ENCODE results near the gene ME1. TPM values are rescaled to one million over a fixed set of nuclear protein-coding genes. Genes with fewer than 3 reads are reported as not detected.

The ME1 gene
- total RNA-seq, 1 donor from 2014 or later = 22.3 TPM

DNA sequence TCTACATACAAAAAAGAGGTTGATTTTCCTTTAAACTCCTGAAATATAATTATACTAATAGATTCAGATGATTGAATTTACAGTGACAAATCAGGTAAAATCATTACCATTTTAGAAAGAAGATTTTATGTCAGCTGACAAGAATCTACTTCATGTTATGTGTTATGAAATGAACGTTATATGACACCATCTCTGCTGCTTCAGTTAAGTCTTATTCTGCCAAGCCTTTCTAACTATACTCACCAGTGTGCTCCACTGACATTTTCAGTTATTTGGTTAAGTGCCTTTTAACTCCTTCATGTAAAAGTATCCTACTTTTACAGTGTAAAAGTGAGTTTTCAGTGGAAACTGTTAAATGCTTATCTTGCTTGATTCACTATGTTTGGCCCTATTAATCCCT is 157.3 kb downstream of the ME1 start:
- H3K27me3 ChIP-seq (ENCODE audit: low read depth) = no peaks in the 10 kb centered on the region
- intact Hi-C loops (cut with micrococcal nuclease) = no loop called here
- no peak overlapping the region for H3K27ac ChIP-seq (replicated peaks)
- H3K9me3 ChIP-seq (replicated peaks) = no peaks in the 10 kb centered on the region
- no peak for TF ChIP-seq CTCF (IDR thresholded peaks at IDR 0.05; ENCODE audit: borderline replicate concordance)
- no peak for DNase-seq
- no peak overlapping the region for H3K4me3 ChIP-seq
- H3K36me3 ChIP-seq = no peaks in the 10 kb centered on the region
- H3K4me1 ChIP-seq = no peaks in the 10 kb centered on the region

- no peak for DNase-seq
- Histone ChIP-seq H3K9me3 (replicated peaks) (no peaks in the 10 kb centered on the region), H3K4me1 (no peaks in the 10 kb centered on the region), H3K4me3 (no peak overlapping the region), H3K36me3 (no peaks in the 10 kb centered on the region), H3K27ac (replicated peaks) (no peak overlapping the region), H3K27me3 (ENCODE audit: low read depth) (no peaks in the 10 kb centered on the region)
- intact Hi-C loops (cut with micrococcal nuclease) = no loop called here
- TF ChIP-seq CTCF (IDR thresholded peaks at IDR 0.05; ENCODE audit: borderline replicate concordance) = no peak
Observed at GRCh38 chr6:83270971-83271719, 159.7 kb downstream of the ME1 start.

- TF ChIP-seq CTCF (IDR thresholded peaks at IDR 0.05; ENCODE audit: borderline replicate concordance) = no peak
- no peaks in the 10 kb centered on the region for H3K4me1 ChIP-seq
- no peaks in the 10 kb centered on the region for H3K27me3 ChIP-seq (ENCODE audit: low read depth)
- no peak for DNase-seq
- intact Hi-C loops (cut with micrococcal nuclease) = no loop called here
- H3K9me3 ChIP-seq (replicated peaks) = no peaks in the 10 kb centered on the region
- H3K4me3 ChIP-seq = no peak overlapping the region
- H3K36me3 ChIP-seq = no peaks in the 10 kb centered on the region
- H3K27ac ChIP-seq (replicated peaks) = no peak overlapping the region
Observed at GRCh38 chr6:83265384-83265783, 165.5 kb downstream of the ME1 start.

GRCh38 chr6:83260577-83260976 is 170.3 kb downstream of the ME1 start:
- intact Hi-C loops (cut with micrococcal nuclease) = no loop called here

GRCh38 chr6:83258517-83258916 is 172.3 kb downstream of the ME1 start:
- intact Hi-C loops (cut with micrococcal nuclease) = no loop called here
- TF ChIP-seq CTCF (IDR thresholded peaks at IDR 0.05; ENCODE audit: borderline replicate concordance) = no peak

More at GRCh38 chr6:83260577-83260976, 170.3 kb downstream of the ME1 start:
- TF ChIP-seq CTCF (IDR thresholded peaks at IDR 0.05; ENCODE audit: borderline replicate concordance) = no peak
- Histone ChIP-seq H3K27me3 (ENCODE audit: low read depth) (no peaks in the 10 kb centered on the region), H3K36me3 (no peaks in the 10 kb centered on the region), H3K9me3 (replicated peaks) (peaks cover 5% of the 10 kb centered on the region), H3K4me3 (no peak overlapping the region), H3K27ac (replicated peaks) (no peak overlapping the region), H3K4me1 (no peaks in the 10 kb centered on the region)
- DNase-seq = no peak

More at GRCh38 chr6:83258517-83258916, 172.3 kb downstream of the ME1 start:
- H3K27ac ChIP-seq (replicated peaks) = no peak overlapping the region
- peaks cover 5% of the 10 kb centered on the region for H3K9me3 ChIP-seq (replicated peaks)
- no peaks in the 10 kb centered on the region for H3K27me3 ChIP-seq (ENCODE audit: low read depth)
- no peaks in the 10 kb centered on the region for H3K4me1 ChIP-seq
- DNase-seq = no peak
- no peak overlapping the region for H3K4me3 ChIP-seq
- no peaks in the 10 kb centered on the region for H3K36me3 ChIP-seq
